ENCODE results near the gene SCNN1G.
"Not testable (repeated sequence)": the region's sequence is repeated elsewhere in the genome, so short reads cannot be mapped to it uniquely, and the experiment has no call there.

Gene SCNN1G

GRCh38 chr16:23182679-23183542, at the start of gene SCNN1G:
Gene SCNN1G, plus strand, starts transcription at chr16:23182745. Its CDS starts 3,527 bp downstream, at chr16:23186272.
- DNase-seq = peak; percentile 58

DNA sequence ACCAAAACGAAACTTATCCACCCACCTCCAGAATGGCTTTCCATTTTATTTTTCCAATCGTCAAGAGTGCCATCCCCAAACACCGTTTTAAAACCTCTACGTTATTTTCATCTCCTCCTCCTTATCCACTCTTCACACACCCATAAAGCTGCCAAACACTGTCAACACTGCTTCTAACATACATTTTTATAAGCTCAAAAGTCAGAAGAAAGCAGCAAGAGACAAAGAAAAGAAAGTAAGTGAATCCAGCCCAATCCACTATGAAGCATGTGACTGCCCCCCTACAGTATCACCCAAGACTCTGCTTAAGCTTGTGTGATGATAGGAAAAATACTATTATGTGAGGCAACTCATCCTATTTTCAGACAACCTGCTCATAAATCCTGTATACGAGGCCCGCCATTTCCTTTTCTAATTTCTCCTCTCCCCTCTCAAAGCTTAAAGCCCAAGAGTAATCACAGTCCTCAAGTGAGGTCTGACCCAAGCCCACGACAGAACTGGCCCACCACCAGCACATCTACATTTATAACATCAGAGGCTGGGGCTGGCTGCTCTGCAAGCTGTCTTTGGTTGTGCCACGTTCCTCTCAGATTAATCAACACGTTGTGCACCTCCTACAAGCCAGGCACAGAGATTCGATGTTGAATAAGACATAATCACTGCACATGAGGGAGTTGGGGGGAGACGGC, 49.6 kb upstream of the SCNN1G start:
- DNase-seq = no peak

GRCh38 chr16:23134274-23134673, 48.3 kb upstream of the SCNN1G start:
- no peak for DNase-seq

DNA sequence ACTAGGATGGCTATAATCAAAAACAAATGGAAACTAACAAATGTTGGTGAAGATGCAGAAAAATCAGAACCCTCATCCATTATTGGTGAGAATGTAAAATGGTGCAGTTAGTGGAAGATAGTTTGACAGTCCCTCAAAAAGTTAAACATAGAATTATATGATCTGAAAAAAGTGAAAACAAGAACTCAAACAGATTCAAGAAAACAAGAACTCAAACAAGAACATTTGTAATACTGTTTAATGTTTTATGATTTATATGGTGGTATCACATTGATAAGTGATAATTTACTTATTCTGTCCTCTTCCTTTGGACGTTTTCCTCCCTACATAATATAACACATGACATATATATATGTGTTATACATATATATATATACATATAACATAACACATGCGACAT, 45.3 kb upstream of the SCNN1G start:
- no peak for DNase-seq

DNA sequence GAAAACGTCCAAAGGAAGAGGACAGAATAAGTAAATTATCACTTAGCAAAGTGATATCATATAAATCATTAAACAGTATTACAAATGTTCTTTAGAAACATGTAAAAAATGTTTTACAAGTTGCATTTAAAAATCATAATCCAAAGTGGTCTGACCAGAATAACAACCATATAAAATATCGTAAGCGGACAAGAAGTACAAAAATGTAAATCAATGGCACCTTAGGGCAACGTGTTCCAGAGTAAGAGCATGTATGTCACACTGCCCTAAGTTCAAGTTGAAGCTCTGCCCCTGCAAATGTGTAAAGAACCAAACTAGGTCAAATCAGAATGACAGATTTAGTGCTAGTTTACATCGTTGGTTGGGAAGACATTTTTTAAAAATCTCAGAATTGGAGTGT, 44.7 kb upstream of the SCNN1G start:
- DNase-seq = no peak

GRCh38 chr16:23140107-23140506, 42.4 kb upstream of the SCNN1G start:
- DNase-seq = no peak

DNA sequence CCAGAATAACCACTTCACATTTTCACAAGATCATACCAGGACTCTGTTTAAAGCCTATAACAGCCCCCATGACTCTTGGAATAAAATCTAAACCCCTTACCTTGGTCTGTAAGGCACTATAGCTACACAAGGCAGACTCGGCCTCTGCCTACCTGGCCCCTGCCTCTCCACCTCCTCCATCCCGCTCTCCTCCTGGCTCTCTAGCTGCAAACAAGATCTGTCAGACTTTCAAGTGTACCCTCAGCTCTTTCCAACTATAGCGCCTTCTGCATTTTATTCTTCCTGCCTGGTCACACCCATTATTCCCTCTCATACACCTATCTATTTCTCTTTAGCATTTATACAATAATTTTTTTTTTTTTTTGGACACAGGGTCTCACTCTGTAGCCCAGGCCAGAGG, 41.5 kb upstream of the SCNN1G start:
- no peak for DNase-seq

- no peak for DNase-seq
Measured at GRCh38 chr16:23141500-23141899, 41.0 kb upstream of the SCNN1G start.

- DNase-seq = no peak
Measured at GRCh38 chr16:23141959-23142740, 40.4 kb upstream of the SCNN1G start.

DNA sequence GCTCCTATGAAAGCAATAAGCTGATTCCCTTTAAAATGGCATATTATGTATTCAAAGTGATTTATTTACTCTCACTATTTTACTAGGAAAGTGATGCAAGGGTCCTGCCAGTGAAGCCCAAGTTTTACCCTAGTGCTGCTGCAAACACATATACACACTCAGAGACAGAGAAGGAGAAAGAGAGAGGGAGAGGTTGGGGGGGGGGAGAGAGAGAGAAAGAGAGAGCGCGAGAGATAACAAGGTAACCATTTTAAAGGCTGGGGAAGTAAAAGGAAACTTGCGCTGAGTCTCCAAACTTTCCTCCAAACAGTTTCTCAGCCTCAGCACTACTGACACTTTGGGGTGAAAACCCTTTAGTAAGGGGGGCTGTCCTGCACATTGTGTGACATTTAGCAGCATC, 39.2 kb upstream of the SCNN1G start:
- no peak for DNase-seq

- not testable (repeated sequence) for DNase-seq
Measured at GRCh38 chr16:23144393-23144792, 38.2 kb upstream of the SCNN1G start.

DNA sequence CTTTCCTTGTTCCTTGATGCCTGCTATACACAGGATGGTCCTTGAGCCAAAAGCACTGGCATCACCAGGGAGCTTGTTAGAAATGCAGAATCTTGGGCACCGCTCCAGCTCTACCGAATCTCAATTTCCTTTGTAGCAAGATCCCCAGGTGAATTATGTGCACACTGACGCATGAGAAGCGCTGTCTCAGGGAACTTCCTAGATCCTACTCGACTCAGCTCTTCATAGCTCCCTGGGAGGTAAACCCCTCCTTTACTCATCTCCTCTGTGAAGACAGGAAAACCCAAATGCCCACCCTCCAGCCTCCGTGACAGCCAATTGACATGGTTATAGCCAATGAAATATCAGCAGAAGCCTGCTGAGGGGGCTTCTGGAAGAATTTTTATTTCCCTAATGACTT, 37.4 kb upstream of the SCNN1G start:
- DNase-seq = no peak

DNA sequence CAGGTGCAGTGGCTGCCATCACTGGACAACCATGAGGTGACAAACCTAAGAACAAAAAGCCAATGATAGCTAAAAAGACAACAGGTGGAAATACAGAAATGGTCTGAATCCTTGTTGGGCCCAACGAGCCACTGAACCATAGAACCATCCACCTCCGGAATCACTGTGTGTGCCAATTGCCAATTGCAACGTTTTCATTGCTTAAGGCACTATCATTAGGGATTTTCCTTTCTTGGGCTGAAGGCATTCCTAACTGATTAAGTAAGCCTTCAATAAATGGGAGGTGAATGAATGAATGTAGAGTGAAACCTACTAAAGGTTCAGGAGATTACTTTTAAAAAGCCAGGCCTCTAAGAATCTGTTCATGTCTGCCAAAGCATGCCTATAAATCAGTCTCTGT, 36.9 kb upstream of the SCNN1G start:
- no peak for DNase-seq

GRCh38 chr16:23146877-23147601, 35.5 kb upstream of the SCNN1G start:
- DNase-seq = no peak

DNA sequence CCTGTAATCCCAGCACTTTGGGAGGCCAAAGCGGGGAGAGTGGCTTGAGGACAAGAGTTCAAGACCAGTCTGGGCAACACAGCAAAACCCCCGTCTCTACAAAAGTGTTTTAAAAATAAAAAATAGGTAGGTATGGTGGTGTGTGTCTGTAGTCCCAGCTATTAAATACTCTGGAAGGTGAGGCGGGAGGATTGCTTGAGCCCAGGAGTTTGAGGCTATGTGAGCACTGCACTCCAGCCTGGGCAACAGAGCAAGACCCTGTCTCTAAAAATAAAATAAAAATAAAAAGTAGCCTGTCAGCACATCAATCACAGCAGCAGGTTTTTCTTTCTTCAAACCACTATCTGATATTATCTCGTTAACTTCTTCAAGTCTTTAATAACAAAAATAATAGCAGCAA, 34.9 kb upstream of the SCNN1G start:
- DNase-seq = no peak

GRCh38 chr16:23148166-23148512, 34.4 kb upstream of the SCNN1G start:
- peak; percentile 57 for DNase-seq

DNA sequence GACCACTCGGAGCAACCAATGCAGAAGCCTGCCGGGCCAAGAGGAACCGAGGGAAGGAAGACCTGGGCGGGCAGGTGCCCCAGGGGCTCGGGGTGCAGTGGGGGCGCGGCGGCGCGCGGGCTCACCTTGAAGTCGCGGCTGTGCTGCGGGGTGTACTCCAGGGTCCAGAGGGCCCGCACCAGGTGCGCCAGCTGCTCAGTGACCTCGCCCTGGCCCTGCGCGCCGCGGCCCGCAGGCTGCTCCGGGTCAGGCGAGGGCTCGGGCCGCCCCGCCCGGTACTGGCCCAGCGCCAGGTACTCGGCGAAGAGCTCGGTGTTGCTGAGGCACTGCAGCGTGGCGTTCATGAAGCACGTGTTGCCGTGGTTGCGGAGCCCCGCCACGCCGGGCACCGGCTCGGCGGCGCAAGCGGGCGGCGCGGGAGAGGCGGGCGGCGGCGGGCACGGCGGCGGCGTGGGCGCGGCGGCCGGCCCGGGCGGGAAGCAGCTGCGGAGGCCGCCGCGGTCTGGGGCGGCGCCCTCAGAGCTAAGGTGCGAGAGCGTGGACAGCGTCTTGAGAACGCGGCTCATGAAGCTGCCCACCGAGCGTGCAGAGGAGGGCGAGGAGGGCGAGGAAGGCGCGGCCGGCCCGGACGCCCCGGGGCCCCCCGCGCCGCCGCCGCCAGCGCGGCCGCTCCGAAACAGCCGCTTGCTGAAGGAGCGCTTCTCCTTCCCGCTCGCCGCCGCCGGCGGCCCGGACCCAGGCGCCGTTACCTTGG, 33.9 kb upstream of the SCNN1G start:
- DNase-seq = peak; percentile 84

GRCh38 chr16:23149267-23149992, 33.1 kb upstream of the SCNN1G start, which contains the start of gene USP31:
Gene USP31, minus strand, starts transcription at chr16:23149452. Its CDS starts 182 bp downstream, at chr16:23149270.
- DNase-seq = peak; percentile 94

- no peak for DNase-seq
Measured at GRCh38 chr16:23149993-23150364, 32.6 kb upstream of the SCNN1G start.

DNA sequence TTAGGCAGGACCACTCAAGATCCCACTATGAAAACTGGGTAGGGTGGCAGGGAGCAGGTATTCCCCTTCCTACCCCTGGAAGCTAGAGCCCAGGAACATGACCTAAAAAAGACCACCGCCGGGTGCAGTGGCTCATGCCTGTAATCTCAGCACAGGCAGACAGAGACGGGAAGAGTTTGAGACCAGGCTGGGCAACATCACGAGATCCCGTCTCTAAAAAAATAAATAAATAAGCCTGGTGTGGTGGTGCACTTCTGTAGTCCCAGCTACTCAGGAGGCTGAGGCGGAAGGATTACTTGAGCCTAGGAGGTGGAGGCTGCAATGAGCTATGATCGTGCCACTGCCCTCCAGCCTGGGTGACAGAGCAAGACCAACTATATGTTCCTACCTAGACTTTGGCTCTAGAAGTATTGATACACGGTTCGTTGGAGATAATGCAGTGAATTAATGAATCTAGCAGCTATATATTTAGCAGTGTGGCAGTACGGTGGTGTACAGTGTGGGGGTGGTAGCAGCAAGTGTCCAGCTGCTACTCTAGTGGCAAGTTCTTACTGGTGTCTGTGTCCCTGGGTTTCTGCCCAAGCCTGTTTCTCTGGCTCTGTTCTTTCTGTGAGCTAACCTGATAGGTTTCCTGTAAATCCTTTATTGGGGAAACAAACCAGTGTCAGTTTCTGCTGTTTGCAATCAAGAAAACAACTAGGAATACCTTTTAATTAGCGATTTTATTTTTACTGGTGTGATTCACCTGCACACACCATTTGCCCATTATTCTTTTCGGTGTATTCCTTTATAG, 30.0 kb upstream of the SCNN1G start:
- no peak for DNase-seq
